ENCODE results near the gene SNX8. TPM values are rescaled to one million over a fixed set of nuclear protein-coding genes. Genes with fewer than 3 reads are reported as not detected.

SNX8 gene
- total and polyA plus RNA-seq, 2 of the 8 experiments (the other 6 are each of a cell fraction or from before 2014, with no cell fraction given), result 46.2 to 70.8 TPM

DNA sequence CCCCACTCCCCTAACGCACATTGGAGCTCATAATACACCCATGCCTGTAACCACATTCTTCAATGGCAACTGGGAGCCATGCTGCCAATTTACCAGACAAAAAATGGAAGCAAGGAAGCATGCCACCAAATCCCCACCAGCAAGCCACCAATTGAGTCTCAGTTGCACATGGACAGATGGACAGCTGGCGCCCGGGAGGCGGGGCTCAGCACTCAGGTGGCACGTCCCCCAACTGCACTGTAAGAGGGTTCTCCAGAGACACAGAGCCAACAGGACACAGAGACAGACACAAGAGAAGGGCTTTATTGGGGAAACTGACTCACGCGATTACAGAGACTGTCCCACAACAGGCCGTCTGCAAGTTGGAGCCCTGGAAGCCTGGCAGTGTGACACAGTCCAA is 84.0 kb downstream of the SNX8 start (continued):
- TF ChIP-seq, protein P1, sequence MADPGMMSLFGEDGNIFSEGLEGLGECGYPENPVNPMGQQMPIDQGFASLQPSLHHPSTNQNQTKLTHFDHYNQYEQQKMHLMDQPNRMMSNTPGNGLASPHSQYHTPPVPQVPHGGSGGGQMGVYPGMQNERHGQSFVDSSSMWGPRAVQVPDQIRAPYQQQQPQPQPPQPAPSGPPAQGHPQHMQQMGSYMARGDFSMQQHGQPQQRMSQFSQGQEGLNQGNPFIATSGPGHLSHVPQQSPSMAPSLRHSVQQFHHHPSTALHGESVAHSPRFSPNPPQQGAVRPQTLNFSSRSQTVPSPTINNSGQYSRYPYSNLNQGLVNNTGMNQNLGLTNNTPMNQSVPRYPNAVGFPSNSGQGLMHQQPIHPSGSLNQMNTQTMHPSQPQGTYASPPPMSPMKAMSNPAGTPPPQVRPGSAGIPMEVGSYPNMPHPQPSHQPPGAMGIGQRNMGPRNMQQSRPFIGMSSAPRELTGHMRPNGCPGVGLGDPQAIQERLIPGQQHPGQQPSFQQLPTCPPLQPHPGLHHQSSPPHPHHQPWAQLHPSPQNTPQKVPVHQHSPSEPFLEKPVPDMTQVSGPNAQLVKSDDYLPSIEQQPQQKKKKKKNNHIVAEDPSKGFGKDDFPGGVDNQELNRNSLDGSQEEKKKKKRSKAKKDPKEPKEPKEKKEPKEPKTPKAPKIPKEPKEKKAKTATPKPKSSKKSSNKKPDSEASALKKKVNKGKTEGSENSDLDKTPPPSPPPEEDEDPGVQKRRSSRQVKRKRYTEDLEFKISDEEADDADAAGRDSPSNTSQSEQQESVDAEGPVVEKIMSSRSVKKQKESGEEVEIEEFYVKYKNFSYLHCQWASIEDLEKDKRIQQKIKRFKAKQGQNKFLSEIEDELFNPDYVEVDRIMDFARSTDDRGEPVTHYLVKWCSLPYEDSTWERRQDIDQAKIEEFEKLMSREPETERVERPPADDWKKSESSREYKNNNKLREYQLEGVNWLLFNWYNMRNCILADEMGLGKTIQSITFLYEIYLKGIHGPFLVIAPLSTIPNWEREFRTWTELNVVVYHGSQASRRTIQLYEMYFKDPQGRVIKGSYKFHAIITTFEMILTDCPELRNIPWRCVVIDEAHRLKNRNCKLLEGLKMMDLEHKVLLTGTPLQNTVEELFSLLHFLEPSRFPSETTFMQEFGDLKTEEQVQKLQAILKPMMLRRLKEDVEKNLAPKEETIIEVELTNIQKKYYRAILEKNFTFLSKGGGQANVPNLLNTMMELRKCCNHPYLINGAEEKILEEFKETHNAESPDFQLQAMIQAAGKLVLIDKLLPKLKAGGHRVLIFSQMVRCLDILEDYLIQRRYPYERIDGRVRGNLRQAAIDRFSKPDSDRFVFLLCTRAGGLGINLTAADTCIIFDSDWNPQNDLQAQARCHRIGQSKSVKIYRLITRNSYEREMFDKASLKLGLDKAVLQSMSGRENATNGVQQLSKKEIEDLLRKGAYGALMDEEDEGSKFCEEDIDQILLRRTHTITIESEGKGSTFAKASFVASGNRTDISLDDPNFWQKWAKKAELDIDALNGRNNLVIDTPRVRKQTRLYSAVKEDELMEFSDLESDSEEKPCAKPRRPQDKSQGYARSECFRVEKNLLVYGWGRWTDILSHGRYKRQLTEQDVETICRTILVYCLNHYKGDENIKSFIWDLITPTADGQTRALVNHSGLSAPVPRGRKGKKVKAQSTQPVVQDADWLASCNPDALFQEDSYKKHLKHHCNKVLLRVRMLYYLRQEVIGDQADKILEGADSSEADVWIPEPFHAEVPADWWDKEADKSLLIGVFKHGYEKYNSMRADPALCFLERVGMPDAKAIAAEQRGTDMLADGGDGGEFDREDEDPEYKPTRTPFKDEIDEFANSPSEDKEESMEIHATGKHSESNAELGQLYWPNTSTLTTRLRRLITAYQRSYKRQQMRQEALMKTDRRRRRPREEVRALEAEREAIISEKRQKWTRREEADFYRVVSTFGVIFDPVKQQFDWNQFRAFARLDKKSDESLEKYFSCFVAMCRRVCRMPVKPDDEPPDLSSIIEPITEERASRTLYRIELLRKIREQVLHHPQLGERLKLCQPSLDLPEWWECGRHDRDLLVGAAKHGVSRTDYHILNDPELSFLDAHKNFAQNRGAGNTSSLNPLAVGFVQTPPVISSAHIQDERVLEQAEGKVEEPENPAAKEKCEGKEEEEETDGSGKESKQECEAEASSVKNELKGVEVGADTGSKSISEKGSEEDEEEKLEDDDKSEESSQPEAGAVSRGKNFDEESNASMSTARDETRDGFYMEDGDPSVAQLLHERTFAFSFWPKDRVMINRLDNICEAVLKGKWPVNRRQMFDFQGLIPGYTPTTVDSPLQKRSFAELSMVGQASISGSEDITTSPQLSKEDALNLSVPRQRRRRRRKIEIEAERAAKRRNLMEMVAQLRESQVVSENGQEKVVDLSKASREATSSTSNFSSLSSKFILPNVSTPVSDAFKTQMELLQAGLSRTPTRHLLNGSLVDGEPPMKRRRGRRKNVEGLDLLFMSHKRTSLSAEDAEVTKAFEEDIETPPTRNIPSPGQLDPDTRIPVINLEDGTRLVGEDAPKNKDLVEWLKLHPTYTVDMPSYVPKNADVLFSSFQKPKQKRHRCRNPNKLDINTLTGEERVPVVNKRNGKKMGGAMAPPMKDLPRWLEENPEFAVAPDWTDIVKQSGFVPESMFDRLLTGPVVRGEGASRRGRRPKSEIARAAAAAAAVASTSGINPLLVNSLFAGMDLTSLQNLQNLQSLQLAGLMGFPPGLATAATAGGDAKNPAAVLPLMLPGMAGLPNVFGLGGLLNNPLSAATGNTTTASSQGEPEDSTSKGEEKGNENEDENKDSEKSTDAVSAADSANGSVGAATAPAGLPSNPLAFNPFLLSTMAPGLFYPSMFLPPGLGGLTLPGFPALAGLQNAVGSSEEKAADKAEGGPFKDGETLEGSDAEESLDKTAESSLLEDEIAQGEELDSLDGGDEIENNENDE (IDR thresholded peaks at IDR 0.05; ENCODE audit: insufficient replicate concordance, low read length), result no peak
- no peak for TF ChIP-seq RBBP5 (IDR thresholded peaks at IDR 0.05; ENCODE audit: borderline replicate concordance, low read depth, low read length)
- TF ChIP-seq TAF1 (IDR thresholded peaks at IDR 0.05; ENCODE audit: low read depth, low read length), result no peak
- no peak for TF ChIP-seq SP4 (IDR thresholded peaks at IDR 0.05; ENCODE audit: low read length)
- TF ChIP-seq YY1 (IDR thresholded peaks at IDR 0.05; ENCODE audit: low read depth, low read length), result no peak
- no peak for TF ChIP-seq POLR2AphosphoS5 (IDR thresholded peaks at IDR 0.05; ENCODE audit: low read depth, low read length)
- TF ChIP-seq, protein P2, sequence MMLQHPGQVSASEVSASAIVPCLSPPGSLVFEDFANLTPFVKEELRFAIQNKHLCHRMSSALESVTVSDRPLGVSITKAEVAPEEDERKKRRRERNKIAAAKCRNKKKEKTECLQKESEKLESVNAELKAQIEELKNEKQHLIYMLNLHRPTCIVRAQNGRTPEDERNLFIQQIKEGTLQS (IDR thresholded peaks at IDR 0.05; ENCODE audit: insufficient read depth, low read depth, low read length), result no peak
- TF ChIP-seq JUND (IDR thresholded peaks at IDR 0.05; ENCODE audit: low read length), result no peak
- no peak for TF ChIP-seq HDAC2 (IDR thresholded peaks at IDR 0.05; ENCODE audit: borderline replicate concordance in 1 of 2, low read depth in 2 of 2, low read length in 2 of 2)
- TF ChIP-seq HDAC6 (IDR thresholded peaks at IDR 0.05; ENCODE audit: low read depth, low read length), result no peak
- no peak for TF ChIP-seq SRF (IDR thresholded peaks at IDR 0.05; ENCODE audit: low read depth, low read length)
